Ascending aorta (tissue), 2 donors: Measurements from ENCODE around the gene BUD13. TPM values are rescaled to one million over a fixed set of nuclear protein-coding genes. Genes with fewer than 3 reads are reported as not detected.

Source experiments
- DNase-seq, 2 donors: peaks; one replicate each; pipeline ENCODE4 v3.0.0-alpha.2; 2019; ENCODE audit warnings: low spot score in 2 of 2
- H3K27ac ChIP-seq, 2 donors: fragments of 200-600 bp; sonication (generic); one replicate each; pipeline ENCODE4 v1.5.1; 2016 to 2017; ENCODE audit warnings: mild to moderate bottlenecking in 1 of 2
- H3K27me3 ChIP-seq: fragments of 200-600 bp; sonication (generic); one replicate; pipeline ENCODE4 v1.5.1; 2017
- H3K36me3 ChIP-seq, 2 donors: fragments of 200-600 bp; sonication (generic); one replicate each; pipeline ENCODE4 v1.5.1; 2016
- H3K4me1 ChIP-seq, 2 donors: fragments of 200-600 bp; sonication (generic); one replicate each; pipeline ENCODE4 v1.5.1; 2016 to 2017; ENCODE audit warnings: mild to moderate bottlenecking in 1 of 2
- H3K4me3 ChIP-seq, 2 donors: fragments of 200-600 bp; sonication (generic); one replicate each; pipeline ENCODE4 v1.5.1; 2016 to 2017; ENCODE audit warnings: mild to moderate bottlenecking in 1 of 2
- H3K9me3 ChIP-seq, 2 donors: fragments of 200-600 bp; sonication (generic); one replicate each; pipeline ENCODE4 v1.5.1; 2016
- intact Hi-C: fragments of 100-400 bp; cut with DNase I; formaldehyde crosslinking; loops from one replicate; pipeline ENCODE4 v1.15.1; 2023
- total RNA-seq: library from RNA; depleted of rRNA; stranded (reverse); fragments of >200 nt; gene quantifications from one replicate; pipeline ENCODE4 v1.1.0, GENCODE V29; 2016
- TF ChIP-seq, protein P1 (sequence below), 3 experiments: fragments of 200-600 bp in 2 of 3; fragments of 450-650 bp in 1 of 3; sonication (generic) in 2 of 3; IDR thresholded peaks; one replicate each; pipeline ENCODE4 v1.5.1; 2016 to 2019; ENCODE audit warnings: antibody characterized with exemption in 3 of 3, mild to moderate bottlenecking in 1 of 3, moderate library complexity in 1 of 3

BUD13 gene, protein sequence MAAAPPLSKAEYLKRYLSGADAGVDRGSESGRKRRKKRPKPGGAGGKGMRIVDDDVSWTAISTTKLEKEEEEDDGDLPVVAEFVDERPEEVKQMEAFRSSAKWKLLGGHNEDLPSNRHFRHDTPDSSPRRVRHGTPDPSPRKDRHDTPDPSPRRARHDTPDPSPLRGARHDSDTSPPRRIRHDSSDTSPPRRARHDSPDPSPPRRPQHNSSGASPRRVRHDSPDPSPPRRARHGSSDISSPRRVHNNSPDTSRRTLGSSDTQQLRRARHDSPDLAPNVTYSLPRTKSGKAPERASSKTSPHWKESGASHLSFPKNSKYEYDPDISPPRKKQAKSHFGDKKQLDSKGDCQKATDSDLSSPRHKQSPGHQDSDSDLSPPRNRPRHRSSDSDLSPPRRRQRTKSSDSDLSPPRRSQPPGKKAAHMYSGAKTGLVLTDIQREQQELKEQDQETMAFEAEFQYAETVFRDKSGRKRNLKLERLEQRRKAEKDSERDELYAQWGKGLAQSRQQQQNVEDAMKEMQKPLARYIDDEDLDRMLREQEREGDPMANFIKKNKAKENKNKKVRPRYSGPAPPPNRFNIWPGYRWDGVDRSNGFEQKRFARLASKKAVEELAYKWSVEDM
- 23.9 TPM for total RNA-seq

DNA sequence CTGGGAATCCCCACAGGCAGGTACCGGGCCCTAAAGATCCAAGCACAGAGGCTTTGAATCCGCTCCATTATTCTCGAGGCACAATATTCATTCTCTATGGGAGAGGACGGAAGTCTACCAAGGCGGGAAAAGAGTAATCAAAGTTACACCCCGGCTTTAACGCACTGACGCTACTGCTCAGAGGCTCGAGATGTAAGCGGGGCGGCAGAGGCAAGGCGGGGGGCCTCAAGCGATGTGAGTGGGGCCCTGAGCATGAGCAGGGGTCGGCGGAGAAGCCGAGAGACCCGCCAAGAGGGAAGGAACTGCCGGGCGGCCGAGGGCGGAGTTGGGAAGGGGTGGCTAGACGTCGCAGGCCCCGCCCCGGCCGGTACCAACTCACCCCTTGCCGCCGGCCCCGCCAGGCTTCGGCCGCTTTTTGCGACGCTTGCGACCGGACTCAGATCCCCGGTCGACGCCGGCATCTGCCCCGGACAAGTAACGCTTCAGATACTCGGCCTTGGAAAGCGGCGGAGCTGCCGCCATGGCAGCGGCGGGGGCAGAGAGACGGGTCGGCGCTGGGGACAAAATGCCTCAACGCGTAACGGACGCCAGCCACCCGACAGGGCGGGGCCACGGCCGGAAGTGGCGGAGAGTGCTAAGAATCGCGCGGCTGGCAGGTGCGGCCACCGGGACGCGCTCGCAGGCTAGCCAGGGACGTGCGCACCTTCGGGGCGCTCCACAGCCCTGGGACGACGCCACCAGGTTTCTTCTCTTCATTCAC, at the start of gene BUD13:
BUD13 (minus strand) TSS at position 545 of the 760 bp plus-strand sequence; CDS start at position 522, 23 bp downstream.
- Histone ChIP-seq H3K27ac (peak within 1 kb of the TSS; percentile 88 to 94), H3K27me3 (no peaks in the 10 kb centered on the region), H3K36me3 (peaks cover 4 to 16% of the 10 kb centered on the region in 2 donors), H3K9me3 (no peaks in the 10 kb centered on the region), H3K4me3 (peak within 1 kb of the TSS; percentile 71 to 82), H3K4me1 (peaks cover 0 to 14% of the 10 kb centered on the region in 2 donors)
- TF ChIP-seq, protein P1, sequence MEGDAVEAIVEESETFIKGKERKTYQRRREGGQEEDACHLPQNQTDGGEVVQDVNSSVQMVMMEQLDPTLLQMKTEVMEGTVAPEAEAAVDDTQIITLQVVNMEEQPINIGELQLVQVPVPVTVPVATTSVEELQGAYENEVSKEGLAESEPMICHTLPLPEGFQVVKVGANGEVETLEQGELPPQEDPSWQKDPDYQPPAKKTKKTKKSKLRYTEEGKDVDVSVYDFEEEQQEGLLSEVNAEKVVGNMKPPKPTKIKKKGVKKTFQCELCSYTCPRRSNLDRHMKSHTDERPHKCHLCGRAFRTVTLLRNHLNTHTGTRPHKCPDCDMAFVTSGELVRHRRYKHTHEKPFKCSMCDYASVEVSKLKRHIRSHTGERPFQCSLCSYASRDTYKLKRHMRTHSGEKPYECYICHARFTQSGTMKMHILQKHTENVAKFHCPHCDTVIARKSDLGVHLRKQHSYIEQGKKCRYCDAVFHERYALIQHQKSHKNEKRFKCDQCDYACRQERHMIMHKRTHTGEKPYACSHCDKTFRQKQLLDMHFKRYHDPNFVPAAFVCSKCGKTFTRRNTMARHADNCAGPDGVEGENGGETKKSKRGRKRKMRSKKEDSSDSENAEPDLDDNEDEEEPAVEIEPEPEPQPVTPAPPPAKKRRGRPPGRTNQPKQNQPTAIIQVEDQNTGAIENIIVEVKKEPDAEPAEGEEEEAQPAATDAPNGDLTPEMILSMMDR (IDR thresholded peaks at IDR 0.05): peak in 1 of 3 experiments; percentile 15
- peak; percentile 27 to 91 for DNase-seq
- intact Hi-C loops: loop anchor here (1.0 to 5.0 kb wide), 3 partner anchors 16 to 555 kb away; partner anchors contain the start of genes CEP164, PCSK7, RNF214 and ZPR1

DNA sequence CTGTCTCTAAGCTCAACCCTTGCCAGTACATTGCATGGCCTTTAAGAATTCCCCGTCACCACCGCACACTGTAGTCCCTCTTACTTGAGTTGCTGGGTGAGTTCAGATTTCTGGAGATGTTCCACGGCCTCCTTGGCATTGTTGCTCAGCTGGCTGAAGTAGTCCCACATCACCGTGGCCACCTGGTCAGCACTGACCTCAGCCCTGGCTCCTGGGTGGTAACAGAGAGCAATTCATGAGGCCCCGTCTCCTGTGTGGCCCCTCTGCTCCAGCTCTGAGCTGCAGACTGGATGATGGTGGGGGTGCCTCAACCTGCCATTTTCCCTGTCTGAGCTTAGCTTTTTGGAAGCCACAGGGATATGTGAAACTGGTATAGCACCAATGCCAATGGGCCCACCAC, 49.8 kb upstream of the BUD13 start:
- H3K4me3 ChIP-seq: no peak overlapping the region
- no peaks in the 10 kb centered on the region for H3K9me3 ChIP-seq
- intact Hi-C loops: no loop called here
- H3K36me3 ChIP-seq: no peaks in the 10 kb centered on the region
- no peak overlapping the region for H3K27ac ChIP-seq
- DNase-seq: no peak
- TF ChIP-seq, protein P1 (IDR thresholded peaks at IDR 0.05): no peak
- no peaks in the 10 kb centered on the region for H3K27me3 ChIP-seq
- no peaks in the 10 kb centered on the region for H3K4me1 ChIP-seq

DNA sequence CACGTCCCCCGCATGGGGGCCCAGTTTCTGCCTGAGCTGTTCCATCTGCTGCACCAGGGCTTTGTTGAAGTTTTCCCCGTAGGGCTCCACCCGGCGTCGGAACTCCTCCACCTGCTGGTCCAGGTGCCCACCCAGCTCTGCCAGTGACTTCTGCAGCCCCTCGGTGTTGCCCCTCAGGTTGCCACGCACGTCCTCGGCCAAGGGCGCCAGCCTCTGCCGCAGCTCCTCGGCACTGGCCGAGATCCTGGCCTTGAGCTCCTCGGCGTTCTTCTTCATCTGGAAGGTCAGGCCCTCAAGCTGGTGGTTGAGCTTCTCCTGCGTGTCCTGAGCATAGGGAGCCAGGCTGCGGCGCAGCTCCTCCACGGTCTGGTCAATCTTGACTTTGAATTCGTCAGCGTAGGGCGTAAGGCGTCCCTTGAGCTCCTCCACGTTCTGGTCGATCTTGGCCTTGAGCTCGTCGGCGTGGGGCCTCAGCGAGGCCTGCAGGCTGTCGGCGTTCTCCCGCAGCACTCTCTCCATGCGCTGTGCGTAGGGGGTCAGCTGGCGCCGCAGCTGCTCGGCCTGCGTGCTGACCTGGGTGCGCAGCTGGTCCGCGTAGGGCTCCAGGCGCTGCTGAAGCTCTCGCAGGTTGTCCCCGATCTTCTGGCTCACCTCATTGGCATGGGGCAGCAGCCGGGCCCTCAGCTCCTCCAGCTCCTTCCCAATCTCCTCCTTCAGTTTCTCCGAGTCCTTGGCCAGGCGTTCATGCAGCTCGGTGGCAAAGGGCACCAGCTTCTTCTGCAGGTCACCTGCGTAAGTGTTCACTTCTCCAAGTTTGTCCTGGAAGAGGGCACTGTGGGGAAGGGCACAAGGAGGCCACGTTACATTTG, 48.5 kb upstream of the BUD13 start:
- no peak overlapping the region for H3K27ac ChIP-seq
- intact Hi-C loops: no loop called here
- H3K4me3 ChIP-seq: no peak overlapping the region
- H3K9me3 ChIP-seq: no peaks in the 10 kb centered on the region
- DNase-seq: no peak
- H3K4me1 ChIP-seq: no peaks in the 10 kb centered on the region
- no peaks in the 10 kb centered on the region for H3K27me3 ChIP-seq
- H3K36me3 ChIP-seq: no peaks in the 10 kb centered on the region
- TF ChIP-seq, protein P1 (IDR thresholded peaks at IDR 0.05): no peak

DNA sequence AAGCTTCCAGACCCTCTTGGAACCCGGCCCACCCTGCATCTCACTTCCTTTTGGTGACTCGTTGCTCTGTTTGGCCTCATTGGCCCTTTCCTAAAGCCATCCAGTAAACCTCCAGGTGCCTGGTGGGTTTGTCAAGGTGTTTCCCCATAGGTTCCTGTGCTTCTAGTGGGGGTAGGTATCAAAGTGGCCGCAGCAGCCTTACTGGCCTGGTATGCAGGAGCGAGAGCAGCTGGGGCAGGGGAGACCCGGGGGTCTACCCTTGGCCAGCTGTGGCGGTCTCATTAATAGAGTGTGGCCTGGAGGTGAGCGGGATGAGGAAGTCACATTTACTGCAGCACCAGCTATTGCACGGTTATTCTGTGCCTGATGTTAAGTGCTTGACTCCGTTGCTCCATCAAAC, 46.3 kb upstream of the BUD13 start:
- Histone ChIP-seq H3K36me3 (no peaks in the 10 kb centered on the region), H3K9me3 (no peaks in the 10 kb centered on the region), H3K4me1 (no peaks in the 10 kb centered on the region), H3K27me3 (no peaks in the 10 kb centered on the region), H3K27ac (no peak overlapping the region), H3K4me3 (no peak overlapping the region)
- DNase-seq: no peak
- intact Hi-C loops: no loop called here
- TF ChIP-seq, protein P1 (IDR thresholded peaks at IDR 0.05): no peak

DNA sequence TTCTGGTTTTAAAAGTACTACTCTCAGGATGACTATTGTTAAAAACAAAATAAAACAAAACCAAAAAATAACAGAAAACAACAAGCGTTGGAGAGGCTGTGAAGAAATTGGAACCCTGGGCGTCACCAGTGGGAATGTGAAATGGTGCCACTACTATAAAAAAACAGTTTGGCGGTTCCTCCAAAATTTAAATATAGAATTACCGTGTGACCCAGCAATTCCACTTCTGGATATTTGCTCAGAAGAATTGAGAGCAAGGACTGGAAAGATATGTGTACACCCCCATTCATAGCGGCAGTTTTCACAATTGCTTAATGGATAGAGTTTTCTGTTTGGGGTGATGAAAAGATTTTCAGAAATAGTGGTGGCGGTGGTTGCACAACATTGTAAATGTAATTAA, 41.7 kb upstream of the BUD13 start:
- no peaks in the 10 kb centered on the region for H3K9me3 ChIP-seq
- intact Hi-C loops: no loop called here
- H3K4me1 ChIP-seq: no peaks in the 10 kb centered on the region
- TF ChIP-seq, protein P1 (IDR thresholded peaks at IDR 0.05): no peak
- no peak for DNase-seq
- no peaks in the 10 kb centered on the region for H3K27me3 ChIP-seq
- no peaks in the 10 kb centered on the region for H3K36me3 ChIP-seq
- no peak overlapping the region for H3K4me3 ChIP-seq
- H3K27ac ChIP-seq: peak overlapping the region in 1 of 2 donors; percentile 66
